DND-41 (cell line): ENCODE measurements around the gene SIPA1L2.

Experiments used
- CTCF ChIP-seq: IDR thresholded peaks from 2 replicates; pipeline ENCODE4 v1.5.1; 2012; ENCODE audit warnings: borderline replicate concordance, low read length, moderate library complexity, mild to moderate bottlenecking; ENCODE audit not compliant: poor library complexity, severe bottlenecking; ENCODE audit errors: extremely low read depth
- EZH2 ChIP-seq: IDR thresholded peaks from 3 replicates; pipeline ENCODE4 v1.6.1; 2012; ENCODE audit warnings: borderline replicate concordance, low read depth, mild to moderate bottlenecking, moderate library complexity, low read length, inconsistent platforms; ENCODE audit not compliant: severe bottlenecking

- no peak for TF ChIP-seq CTCF
- no peak for TF ChIP-seq EZH2
Observed at GRCh38 chr1:232627171-232627570, 2.8 kb downstream of the SIPA1L2 start.
